Kidney epithelial cell (primary cell): ENCODE data around the gene ANKRD61. TPM values are rescaled to one million over a fixed set of nuclear protein-coding genes. Genes with fewer than 3 reads are reported as not detected.
A peak's percentile ranks its signal among the peaks of the same experiment; 100 is the strongest.
"Not testable (repeated sequence)": the region's sequence is repeated elsewhere in the genome, so short reads cannot be mapped to it uniquely, and the experiment has no call there.

Experiments used
- DNase-seq: peaks from one replicate; pipeline ENCODE4 v3.0.0-alpha.2; 2010; ENCODE audit warnings: low read depth
- H3K27me3 ChIP-seq: 2 replicates; pipeline ENCODE4 v1.6.0; 2011; ENCODE audit warnings: low read length; ENCODE audit not compliant: control insufficient read depth, insufficient read depth
- H3K36me3 ChIP-seq: 2 replicates; pipeline ENCODE4 v1.5.1; 2011; ENCODE audit warnings: low read length; ENCODE audit not compliant: control insufficient read depth, insufficient read depth
- H3K4me3 ChIP-seq: 2 replicates; pipeline ENCODE4 v1.5.1; 2011; ENCODE audit warnings: low read depth, mild to moderate bottlenecking, control low read depth, low read length
- CTCF ChIP-seq: IDR thresholded peaks from 2 replicates; pipeline ENCODE4 v1.5.1; 2011; ENCODE audit warnings: mild to moderate bottlenecking, moderate library complexity, low read length, control low read depth, inconsistent platforms; ENCODE audit not compliant: insufficient read depth, poor library complexity, severe bottlenecking
- total RNA-seq: library from RNA; depleted of rRNA; stranded (reverse); fragments of >200 nt; gene quantifications from 2 replicates; pipeline ENCODE4 v1.2.3, GENCODE V29; 2015

Gene ANKRD61
- total RNA-seq: not detected in 2 replicates

- no peaks in the 10 kb centered on the region for H3K27me3 ChIP-seq
- peaks cover 10% of the 10 kb centered on the region for H3K36me3 ChIP-seq
- no peak within 1 kb of the TSS for H3K4me3 ChIP-seq
- TF ChIP-seq CTCF: no peak
- DNase-seq: no peak
Measured at GRCh38 chr7:6030988-6031387, at the start of gene ANKRD61. ANKRD61 (plus strand) TSS chr7:6031376; CDS start chr7:6031376, 0 bp downstream.

GRCh38 chr7:5987061-5987460, 44.1 kb upstream of the ANKRD61 start:
- H3K36me3 ChIP-seq, H3K27me3 ChIP-seq, DNase-seq, H3K4me3 ChIP-seq: not testable (repeated sequence)

GRCh38 chr7:5997210-5997808, 33.9 kb upstream of the ANKRD61 start:
- DNase-seq: no peak
- no peaks in the 10 kb centered on the region for H3K27me3 ChIP-seq
- peak; percentile 54 for TF ChIP-seq CTCF
- no peak overlapping the region for H3K4me3 ChIP-seq
- H3K36me3 ChIP-seq: no peaks in the 10 kb centered on the region

GRCh38 chr7:6007386-6007785, 23.8 kb upstream of the ANKRD61 start:
- TF ChIP-seq CTCF: no peak
- H3K4me3 ChIP-seq: no peak overlapping the region
- no peak for DNase-seq

GRCh38 chr7:6007835-6008590, 23.2 kb upstream of the ANKRD61 start:
- not testable (repeated sequence) for DNase-seq, H3K36me3 ChIP-seq, H3K27me3 ChIP-seq
- peak overlapping the region; percentile 72 for H3K4me3 ChIP-seq

More at GRCh38 chr7:6007386-6007785, 23.8 kb upstream of the ANKRD61 start:
- Histone ChIP-seq H3K36me3 (no peaks in the 10 kb centered on the region), H3K27me3 (no peaks in the 10 kb centered on the region)

- no peaks in the 10 kb centered on the region for H3K27me3 ChIP-seq
- no peaks in the 10 kb centered on the region for H3K36me3 ChIP-seq
- DNase-seq: peak; percentile 94
- TF ChIP-seq CTCF: peak; percentile 10
- H3K4me3 ChIP-seq: peak within 1 kb of the TSS; percentile 72
Measured at GRCh38 chr7:6008668-6009611, 22.2 kb upstream of the ANKRD61 start, which contains the start of the genes AIMP2 and PMS2. AIMP2 (plus strand) TSS chr7:6009272; CDS start chr7:6009364, 92 bp downstream. PMS2 (minus strand) TSS chr7:6009049; CDS start chr7:6009019, 30 bp downstream.

GRCh38 chr7:6010370-6010769, 20.8 kb upstream of the ANKRD61 start:
- H3K4me3 ChIP-seq: peak overlapping the region; percentile 62
- DNase-seq, H3K36me3 ChIP-seq, H3K27me3 ChIP-seq: not testable (repeated sequence)
